ENCODE measurements around the gene DPYSL4. TPM values are rescaled to one million over a fixed set of nuclear protein-coding genes. Genes with fewer than 3 reads are reported as not detected.

Gene DPYSL4
- total and polyA plus RNA-seq, 7 donors, result 0.30 to 1.4 (median 0.82) TPM

- ATAC-seq (peak in 1 of 4 donors; percentile 2), DNase-seq (no peak)
- no peak overlapping the region for H3K27ac ChIP-seq
Observed at GRCh38 chr10:132187430-132188138, 836 bp downstream of the DPYSL4 start.

GRCh38 chr10:132188331-132188730 is 1.6 kb downstream of the DPYSL4 start:
- intact Hi-C loops (cut with DNase I), result no loop called here
- WGBS, 3 donors, result 40 to 48% (median 42%) methylated on average over 13 of the region's 13 CpGs
- Histone ChIP-seq H3K36me3 (ENCODE audit: insufficient read depth in 1 of 2, low read depth in 1 of 2) (no peaks in the 10 kb centered on the region), H3K4me1 (peaks cover 13% of the 10 kb centered on the region), H3K9me3 (no peaks in the 10 kb centered on the region), H3K27ac (no peak overlapping the region), H3K27me3 (ENCODE audit: insufficient read depth in 3 of 3, low read length in 2 of 3) (peaks cover 0 to 62% (median 19%) of the 10 kb centered on the region in 3 donors), H3K4me3 (no peak overlapping the region)
- DNase-seq (no peak), ATAC-seq (no peak)
- no peak for TF ChIP-seq CTCF (IDR thresholded peaks at IDR 0.05)

More at GRCh38 chr10:132187430-132188138, 836 bp downstream of the DPYSL4 start:
- Histone ChIP-seq H3K4me3 (peak overlapping the region; percentile 53), H3K27me3 (ENCODE audit: insufficient read depth in 3 of 3, low read length in 2 of 3) (peaks cover 0 to 69% (median 19%) of the 10 kb centered on the region in 3 donors), H3K9me3 (no peaks in the 10 kb centered on the region), H3K36me3 (ENCODE audit: insufficient read depth in 1 of 2, low read depth in 1 of 2) (no peaks in the 10 kb centered on the region), H3K4me1 (peaks cover 13% of the 10 kb centered on the region)
- WGBS, 3 donors, result 1 to 3% (median 2%) methylated on average over 48 to 58 of the region's 58 CpGs
- no peak for TF ChIP-seq CTCF (IDR thresholded peaks at IDR 0.05)
- intact Hi-C loops (cut with DNase I), result no loop called here

- H3K4me3 ChIP-seq, result no peak overlapping the region
- DNase-seq (peak in 1 of 2 donors; percentile 12), ATAC-seq (no peak)
- TF ChIP-seq CTCF (IDR thresholded peaks at IDR 0.05), result no peak
- intact Hi-C loops (cut with DNase I), result no loop called here
- no peaks in the 10 kb centered on the region for H3K9me3 ChIP-seq
- no peaks in the 10 kb centered on the region for H3K36me3 ChIP-seq (ENCODE audit: insufficient read depth in 1 of 2, low read depth in 1 of 2)
- peaks cover 0 to 60% (median 19%) of the 10 kb centered on the region in 3 donors for H3K27me3 ChIP-seq (ENCODE audit: insufficient read depth in 3 of 3, low read length in 2 of 3)
- H3K27ac ChIP-seq, result no peak overlapping the region
- H3K4me1 ChIP-seq, result peaks cover 13% of the 10 kb centered on the region
- WGBS, 3 donors, result 87 to 88% (median 88%) methylated on average over 16 of the region's 16 CpGs
Observed at GRCh38 chr10:132189016-132189415, 2.3 kb downstream of the DPYSL4 start.

- H3K4me1 ChIP-seq, result peaks cover 13% of the 10 kb centered on the region
- ATAC-seq (no peak), DNase-seq (peak in 1 of 2 donors; percentile 36)
Observed at GRCh38 chr10:132189810-132190422, 3.2 kb downstream of the DPYSL4 start.

More at GRCh38 chr10:132189810-132190422, 3.2 kb downstream of the DPYSL4 start:
- no peak overlapping the region for H3K27ac ChIP-seq
- peaks cover 0 to 51% (median 19%) of the 10 kb centered on the region in 3 donors for H3K27me3 ChIP-seq (ENCODE audit: insufficient read depth in 3 of 3, low read length in 2 of 3)
- TF ChIP-seq CTCF (IDR thresholded peaks at IDR 0.05), result no peak
- no peaks in the 10 kb centered on the region for H3K9me3 ChIP-seq
- no peaks in the 10 kb centered on the region for H3K36me3 ChIP-seq (ENCODE audit: insufficient read depth in 1 of 2, low read depth in 1 of 2)
- intact Hi-C loops (cut with DNase I), result no loop called here
- H3K4me3 ChIP-seq, result no peak overlapping the region
- 86 to 89% (median 88%) methylated on average over 17 of the region's 17 CpGs for WGBS, 3 donors
